B cell (primary cell): Measurements from ENCODE around the gene ROBO2.

ENCODE experiments used
- CTCF ChIP-seq: fragments of 200-600 bp; IDR thresholded peaks from one replicate; pipeline ENCODE4 v1.8.0; 2022; ENCODE audit warnings: antibody characterized with exemption, mild to moderate bottlenecking
- EZH2 ChIP-seq: IDR thresholded peaks from 2 replicates; pipeline ENCODE4 v1.6.1; 2012; ENCODE audit warnings: borderline replicate concordance, low read depth, mild to moderate bottlenecking, moderate library complexity, low read length; ENCODE audit not compliant: insufficient read depth, poor library complexity, severe bottlenecking

GRCh38 chr3:77563012-77563411 lies 523.1 kb downstream of the ROBO2 start:
- TF ChIP-seq CTCF (no peak), EZH2 (no peak)
